Kidney capillary endothelial cell (primary cell): ENCODE results near the gene RPL19.
"Not testable (repeated sequence)": the region's sequence is repeated elsewhere in the genome, so short reads cannot be mapped to it uniquely, and the experiment has no call there.

Experiments used
- DNase-seq: peaks from one replicate; pipeline ENCODE4 v3.0.0-alpha.2; 2018; ENCODE audit warnings: low spot score

The RPL19 gene

GRCh38 chr17:39244600-39245570 is 44.8 kb downstream of the RPL19 start:
- DNase-seq, result peak; percentile 60

- no peak for DNase-seq
These were observed 46.2 kb downstream of the RPL19 start for GRCh38 chr17:39246274-39246673.

GRCh38 chr17:39250076-39250475 is 50.0 kb downstream of the RPL19 start:
- DNase-seq, result not testable (repeated sequence)

DNA sequence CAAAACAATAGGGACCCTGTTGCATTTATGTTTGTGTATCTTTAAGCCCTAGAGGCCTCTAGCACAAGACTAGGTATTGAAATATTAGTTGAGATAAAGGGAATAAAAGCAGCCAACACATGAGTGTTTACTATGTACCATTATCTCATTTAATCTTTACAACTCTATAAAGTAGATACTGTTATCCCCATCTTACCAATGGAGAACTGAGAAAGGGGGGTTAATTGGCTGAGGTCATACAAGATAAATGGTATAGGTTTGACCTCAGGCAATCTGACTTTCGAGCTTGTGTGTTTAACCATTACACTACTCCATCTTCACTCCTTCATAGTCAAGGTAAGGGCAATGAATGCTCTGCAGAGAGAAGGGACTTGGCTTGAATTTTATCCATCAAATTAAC is 51.9 kb downstream of the RPL19 start:
- DNase-seq, result no peak

- no peak for DNase-seq
These were observed 52.8 kb downstream of the RPL19 start for GRCh38 chr17:39252788-39253460.
